Activated effector memory CD4-positive, alpha-beta T cell treated with anti-CD3 and anti-CD28 coated beads, Interleukin-2, amount 50 U/mL, for 16 hours (primary cell): ENCODE results near the gene SYP.

Experiments
- DNase-seq: peaks from one replicate; pipeline ENCODE4 v3.0.0-alpha.2; 2020

The SYP gene

DNA sequence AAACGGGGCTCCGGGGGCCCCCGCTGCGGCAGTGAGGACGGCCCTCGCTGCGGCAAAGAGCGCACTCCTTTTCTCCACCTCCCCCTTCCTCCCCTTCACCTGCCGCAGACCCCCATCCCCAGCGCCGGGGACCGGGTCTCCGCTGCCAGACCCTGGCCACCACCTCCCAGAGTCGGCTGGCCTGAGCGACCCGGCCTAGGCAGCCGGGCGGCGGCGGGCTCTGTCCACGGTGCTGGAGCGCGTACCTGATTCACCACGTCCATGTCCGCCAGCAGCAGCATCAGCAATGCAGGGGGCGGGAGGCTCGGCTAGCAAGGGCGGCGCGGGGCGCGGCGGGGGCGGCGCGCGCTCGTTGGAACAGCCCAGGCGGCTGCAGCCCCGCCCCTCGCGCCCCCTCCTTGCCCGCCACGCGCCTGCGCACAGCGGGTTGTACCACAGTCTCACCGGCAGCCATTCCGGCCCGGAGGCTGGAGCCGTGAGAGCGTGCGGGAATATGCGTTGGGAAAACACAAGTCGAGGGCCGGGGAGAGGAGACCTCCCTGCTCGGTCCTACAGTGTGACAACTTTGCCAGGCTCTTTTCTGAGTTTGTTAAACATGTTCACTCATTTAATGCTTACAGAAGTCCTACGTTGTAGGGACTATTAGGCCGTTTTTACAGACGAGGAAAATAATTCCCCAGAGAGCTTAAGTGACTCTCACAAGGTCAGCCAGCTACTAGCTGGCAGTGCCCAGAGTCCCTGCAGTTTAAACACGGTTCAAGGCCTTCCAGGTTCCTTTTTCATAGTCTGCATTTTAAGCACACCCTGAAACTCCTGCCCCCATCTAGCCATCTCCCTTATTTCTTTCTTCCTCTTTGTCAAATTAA is at the start of gene SYP:
Gene SYP, minus strand, starts transcription at position 288 of the 866 bp plus-strand sequence. Its CDS starts 7 bp downstream, at position 281.
- DNase-seq = peak; percentile 95

DNA sequence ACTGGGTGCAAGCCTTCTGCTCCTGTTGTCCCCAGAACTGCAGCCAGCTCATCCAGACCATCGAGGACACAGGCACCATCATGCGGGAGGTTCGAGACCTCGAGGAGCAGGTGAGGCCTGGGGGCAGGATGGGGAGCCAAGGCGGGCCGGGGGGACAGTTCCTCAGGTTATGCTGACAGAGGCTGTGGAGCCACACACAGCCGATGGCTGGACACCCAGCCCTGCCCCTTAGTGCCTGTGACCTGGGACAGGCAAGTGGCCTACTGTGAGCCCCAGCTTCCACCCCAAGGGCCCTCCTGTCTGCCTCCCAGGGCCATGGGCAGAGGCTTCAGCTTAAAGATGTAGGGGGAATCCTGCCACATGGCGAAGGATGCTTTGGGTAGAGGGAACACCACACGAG is 49.6 kb upstream of the SYP start:
- DNase-seq = no peak

DNA sequence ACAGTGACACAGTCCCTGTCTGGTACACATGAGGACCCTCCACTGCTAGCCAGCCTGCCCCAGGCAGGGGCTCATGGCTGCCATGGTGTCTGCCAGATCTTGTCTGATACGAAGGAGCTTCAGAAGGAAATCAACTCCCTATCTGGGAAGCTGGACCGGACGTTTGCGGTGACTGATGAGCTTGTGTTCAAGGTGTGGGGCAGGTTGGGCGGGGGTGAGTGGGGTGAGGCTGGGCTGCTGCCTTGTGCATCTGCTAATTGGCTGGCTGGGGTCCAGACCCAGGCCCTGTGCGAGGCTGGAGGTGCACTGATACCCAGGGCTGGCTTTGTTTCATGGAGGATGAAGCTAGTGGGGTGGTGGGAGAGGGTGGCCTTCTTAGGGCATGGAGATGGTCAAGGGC is 49.1 kb upstream of the SYP start:
- DNase-seq = no peak

DNA sequence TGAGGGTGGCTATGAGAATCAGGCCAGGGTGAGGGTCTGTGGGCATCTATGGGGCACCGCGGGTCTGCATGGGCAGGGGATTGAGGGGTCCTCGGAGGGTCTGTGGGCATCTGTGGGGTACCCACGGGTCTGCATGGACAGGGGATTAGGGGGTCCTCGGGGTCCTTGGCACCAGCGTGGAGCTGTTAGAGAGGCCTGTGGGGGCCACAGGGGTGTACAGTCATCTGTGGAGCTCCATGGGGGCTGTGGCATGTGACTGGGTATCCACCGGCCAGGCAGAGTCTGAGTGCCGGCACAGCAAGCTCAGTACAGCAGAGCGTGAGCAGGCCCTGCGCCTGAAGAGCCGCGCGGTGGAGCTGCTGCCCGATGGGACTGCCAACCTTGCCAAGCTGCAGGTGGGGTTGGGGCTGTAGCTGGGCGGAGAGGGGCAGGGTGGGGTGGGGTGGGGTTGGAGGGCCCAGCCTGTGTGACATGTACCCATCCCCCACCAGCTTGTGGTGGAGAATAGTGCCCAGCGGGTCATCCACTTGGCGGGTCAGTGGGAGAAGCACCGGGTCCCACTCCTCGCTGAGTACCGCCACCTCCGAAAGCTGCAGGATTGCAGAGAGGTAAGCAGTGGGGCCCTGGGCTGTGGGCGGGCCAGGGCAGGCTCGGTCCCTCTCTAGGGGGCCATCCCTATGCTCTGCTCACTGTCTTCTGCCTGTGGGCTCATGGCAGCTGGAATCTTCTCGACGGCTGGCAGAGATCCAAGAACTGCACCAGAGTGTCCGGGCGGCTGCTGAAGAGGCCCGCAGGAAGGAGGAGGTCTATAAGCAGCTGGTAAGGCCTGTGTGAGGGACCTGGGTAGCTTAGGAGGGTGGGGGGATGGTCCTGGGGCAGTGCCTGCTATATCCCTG is 48.2 kb upstream of the SYP start:
- no peak for DNase-seq

DNA sequence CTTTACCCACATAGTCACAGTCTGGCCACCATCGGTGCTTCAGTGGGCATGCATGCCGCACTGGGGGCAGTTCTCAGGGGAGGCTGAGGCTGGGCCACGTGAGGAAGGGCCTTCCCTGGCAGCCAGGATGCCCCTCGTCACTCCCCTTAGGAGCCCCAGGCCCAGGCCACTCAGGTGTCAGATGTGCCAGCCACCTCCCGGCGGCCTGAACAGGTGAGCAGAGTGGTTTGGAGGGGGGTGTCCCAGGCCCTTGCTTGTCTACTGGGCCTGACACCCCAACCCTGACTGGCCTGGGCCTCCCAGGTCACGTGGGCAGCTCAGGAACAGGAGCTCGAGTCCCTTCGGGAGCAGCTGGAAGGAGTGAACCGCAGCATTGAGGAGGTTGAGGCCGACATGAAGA is 47.4 kb upstream of the SYP start:
- DNase-seq = no peak

DNA sequence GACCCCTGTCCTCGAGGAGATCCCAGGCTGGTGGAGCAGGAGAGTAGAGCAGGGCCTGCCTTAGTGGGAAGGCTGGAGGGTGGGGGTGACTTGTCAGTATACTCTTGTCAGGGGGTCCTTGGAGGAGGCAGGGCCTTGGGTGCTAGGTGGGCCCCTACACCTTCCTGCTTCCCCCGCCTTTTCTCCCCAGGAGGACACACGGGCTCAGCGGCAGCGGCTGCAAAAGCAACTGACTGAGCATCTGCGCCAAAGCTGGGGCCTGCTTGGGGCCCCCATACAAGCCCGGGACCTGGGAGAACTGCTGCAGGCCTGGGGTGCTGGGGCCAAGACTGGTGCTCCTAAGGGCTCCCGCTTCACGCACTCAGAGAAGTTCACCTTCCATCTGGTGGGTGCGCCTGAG is 46.5 kb upstream of the SYP start:
- no peak for DNase-seq

DNA sequence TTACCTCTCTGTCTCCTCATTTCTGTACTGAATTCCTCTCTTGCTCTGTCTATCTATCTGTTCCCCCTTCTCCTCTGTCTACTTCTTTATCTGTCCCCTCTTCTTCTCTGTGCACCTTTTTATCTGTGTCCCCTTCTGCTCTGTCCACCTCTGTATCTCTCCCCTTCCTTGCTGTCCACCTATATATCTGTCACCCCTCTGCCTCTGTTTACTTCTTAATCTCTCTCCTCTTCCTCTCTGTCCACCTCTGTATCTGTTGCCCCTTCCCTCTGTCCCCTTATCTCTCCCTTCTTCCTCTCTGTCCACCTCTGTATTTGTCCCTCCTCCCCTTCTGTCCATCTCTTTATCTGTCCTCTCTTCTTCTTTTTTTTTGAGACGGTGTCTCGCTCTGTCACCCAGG is 44.2 kb upstream of the SYP start:
- DNase-seq = no peak

DNA sequence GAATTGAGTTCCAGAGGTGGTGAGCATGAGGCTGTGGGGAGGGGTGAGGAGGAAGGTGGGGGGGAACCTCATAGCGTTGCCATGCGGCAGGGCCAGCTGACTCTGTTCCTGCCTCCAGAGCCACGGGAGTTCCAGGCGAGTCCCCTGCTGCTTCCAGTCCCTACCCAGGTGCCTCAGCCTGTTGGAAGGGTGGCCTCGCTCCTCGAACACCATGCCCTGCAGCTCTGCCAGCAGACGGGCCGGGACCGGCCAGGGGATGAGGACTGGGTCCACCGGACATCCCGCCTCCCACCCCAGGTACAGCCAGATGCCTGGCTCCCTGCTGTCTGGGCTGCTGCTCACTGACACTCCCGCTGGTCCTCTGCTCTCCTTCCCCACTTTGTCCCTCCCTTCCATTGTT is 43.2 kb upstream of the SYP start:
- no peak for DNase-seq

DNA sequence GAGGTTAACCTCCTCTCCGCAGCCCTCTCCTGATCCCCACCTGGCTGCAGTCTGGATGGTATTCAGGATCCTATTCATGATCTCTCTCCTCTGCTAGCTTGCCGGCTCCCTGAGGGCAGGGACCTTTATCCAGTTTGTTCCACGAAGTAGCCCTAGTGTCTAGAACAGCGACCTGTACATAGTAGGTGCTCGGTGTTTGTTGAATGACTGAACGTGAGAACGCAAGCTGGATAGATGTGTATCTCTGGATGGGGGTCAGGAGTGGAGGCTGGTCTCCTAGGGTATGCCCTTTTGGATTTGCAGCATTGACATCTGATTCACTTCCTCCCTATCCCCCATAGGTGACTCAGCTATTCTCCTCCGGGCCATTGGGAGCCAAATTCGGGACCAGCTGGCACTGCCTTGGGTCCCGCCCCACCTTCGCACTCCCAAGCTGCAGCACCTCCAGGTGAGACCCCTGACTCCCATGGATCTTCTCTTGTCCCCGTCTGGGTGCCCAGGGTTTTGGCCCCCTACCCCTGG is 42.6 kb upstream of the SYP start:
- no peak for DNase-seq

DNA sequence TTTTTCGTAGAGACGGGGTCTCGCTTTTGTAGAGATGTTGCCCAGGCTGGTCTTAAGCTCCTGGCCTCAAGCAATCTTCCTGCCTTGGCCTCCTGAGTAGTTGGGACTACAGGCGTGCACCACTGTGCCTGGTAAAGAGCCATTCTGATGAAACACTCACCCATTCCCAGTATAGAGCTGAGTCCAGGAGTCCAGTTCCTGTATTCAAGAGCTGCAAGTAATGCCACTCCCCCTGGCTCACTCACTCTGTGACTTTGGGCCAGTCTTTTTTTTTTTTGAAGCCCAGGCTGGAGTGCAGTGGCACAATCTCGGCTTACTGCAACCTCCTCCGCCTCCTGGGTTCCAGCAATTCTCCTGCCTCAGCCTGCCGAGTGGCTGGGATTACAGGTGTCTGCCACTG is 38.7 kb upstream of the SYP start:
- DNase-seq = no peak

DNA sequence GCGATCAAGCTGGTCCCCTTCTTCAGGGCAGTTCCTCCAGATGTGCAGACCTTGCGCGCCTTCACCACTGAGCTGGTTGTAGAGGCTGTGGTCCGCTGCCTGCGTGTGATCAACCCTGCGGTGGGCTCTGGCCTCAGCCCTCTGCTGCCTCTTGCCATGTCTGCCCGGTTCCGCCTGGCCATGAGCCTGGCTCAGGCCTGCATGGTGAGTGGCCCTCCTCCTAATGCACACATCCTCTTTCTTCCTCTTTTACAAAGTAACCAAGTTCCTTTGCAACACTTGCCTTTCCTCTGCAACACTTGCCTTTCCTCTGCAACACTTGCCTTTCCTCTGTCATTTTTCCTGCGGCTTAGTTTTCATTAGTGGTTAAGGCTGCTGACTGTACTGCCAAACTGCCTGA is 37.1 kb upstream of the SYP start:
- DNase-seq = no peak

DNA sequence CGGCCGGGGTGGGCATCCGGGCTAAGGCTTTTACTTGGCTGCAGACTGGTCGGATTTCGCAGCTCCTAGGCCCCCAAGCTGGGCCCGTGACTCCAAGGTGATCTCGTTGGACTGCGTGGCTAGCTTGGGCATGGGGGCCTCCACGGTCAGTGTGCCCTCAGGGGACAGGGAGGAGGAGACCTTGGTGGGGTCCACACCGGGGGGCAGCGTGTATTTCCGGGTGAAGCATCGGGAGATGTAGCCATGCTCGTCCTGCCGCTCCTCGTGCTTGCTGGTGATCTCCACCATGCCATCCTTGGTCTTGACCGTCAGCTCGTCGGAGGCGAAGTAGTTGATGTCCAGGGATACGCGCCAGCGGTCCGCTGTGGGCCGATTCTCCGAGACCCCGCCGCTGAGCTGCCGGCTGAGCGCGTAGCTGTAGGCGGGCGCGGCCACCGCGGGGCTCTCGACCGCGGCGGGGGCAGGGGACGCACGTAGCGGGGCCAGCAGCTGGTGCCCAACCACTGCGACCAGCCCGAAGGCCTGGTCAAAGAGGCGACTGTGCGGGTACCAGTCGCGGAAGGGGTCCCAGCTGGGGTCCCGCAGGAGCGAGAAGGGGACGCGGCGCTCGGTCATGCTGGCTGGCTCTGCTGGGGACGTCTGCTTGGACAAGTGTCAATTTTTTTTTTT is 34.0 kb upstream of the SYP start:
- no peak for DNase-seq

DNA sequence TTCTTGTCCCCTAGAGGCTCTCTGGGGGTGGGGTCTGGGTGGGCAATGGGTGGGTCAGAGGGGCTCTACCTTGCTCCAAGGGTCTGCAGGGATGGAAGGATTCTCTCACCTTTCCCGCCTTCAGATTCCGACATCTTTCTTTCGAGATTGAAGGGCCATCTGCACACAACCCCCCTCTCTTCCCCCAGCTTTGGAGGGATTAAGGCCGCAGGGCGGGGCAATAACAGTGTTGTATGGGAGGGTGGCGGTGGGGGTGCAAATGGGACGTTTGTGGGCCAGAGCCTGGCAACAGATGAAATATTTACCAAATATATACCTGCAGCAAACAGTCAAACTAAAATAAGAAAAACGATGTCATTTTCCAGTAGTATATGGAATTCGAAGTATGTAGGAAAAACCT is 33.2 kb upstream of the SYP start, which contains the start of gene CACNA1F:
Gene CACNA1F, minus strand, starts transcription at position 165 of the 400 bp plus-strand sequence. Its CDS starts 31 bp downstream, at position 134.
- no peak for DNase-seq

DNA sequence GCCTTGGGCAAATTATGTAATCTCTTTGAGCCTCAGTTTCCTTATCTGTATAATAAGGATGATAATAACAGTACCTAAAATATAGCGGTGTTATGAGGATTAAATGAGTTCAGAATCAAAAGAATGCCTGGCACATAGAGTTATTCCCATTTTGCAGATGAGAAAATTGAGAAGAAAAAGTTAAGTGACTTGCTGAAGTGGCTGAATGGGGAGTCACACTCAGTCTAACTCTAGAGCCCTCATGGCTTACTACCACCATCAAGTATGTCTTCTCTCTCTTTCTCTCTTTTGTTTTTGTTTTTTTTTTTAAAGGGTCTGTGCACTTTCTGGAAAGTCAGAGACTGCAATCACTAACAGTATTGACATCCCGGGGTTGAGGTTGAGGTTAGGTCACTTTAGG is 32.5 kb upstream of the SYP start:
- DNase-seq = no peak

DNA sequence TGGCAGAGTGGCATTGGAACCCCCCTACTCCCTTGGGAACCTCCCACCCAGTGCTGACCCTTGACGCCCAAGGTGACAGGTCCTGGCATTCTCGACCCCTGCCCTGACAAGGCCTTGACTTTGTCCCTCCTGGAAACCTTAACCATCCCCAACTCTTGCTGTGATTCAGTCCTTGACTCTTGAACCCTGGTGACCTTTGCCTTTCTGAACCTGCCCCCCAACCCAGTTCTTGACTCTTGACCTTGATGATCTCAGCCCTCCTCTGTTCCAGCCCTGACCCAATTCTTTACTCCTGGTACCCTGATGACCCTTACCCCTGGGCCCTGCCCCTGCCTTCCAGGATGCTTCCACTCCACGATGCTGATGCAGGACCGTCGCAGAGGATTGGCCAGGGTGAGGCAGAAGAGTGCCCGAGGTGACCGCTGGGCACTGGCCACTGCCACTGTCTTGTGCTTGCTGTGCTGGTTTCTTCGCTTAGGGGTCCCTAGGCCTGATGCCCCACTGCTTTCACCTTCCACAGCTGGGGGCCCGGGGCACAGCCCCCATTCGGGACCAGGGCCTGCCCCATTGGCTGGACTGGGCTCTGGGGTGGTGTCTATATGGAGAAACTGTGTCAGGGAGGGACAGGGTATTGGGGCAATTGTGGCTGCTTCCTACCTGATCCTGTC is 31.5 kb upstream of the SYP start:
- DNase-seq = no peak

DNA sequence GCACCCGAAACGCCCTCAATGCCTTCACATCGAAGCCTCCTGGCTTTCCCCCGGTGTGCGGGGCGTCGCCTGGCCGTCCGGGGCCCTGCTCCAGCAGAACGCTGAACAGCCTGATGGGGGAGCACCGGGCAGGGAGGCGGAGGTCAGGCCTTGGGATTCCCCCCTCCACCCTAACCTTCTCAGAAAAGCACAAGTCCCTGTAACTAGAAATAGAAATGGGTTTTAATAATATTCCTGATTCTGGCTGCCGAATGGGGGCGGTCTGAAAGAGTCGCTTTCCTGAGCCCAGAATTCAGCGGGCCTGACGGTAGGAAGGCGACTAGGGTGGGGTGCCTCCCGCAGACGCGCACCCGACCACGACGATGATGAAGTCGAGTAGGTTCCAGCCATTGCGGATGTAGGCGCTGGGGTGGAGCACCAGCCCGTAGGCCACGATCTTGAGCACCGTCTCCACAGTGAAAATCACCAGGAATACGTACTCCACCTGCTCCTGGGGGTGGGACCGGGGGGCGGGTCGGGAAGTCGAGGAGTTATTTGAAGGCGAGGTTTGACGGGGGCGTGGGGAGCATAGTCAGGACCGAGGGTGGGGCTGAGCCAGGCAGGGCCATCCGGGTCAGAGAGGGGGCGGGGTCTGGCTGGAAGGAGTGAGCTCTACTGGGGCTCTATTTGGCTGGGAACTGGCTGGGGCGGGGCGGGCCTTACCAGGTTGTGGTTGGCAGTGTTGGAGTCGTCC is 30.7 kb upstream of the SYP start:
- peak; percentile 82 for DNase-seq

DNA sequence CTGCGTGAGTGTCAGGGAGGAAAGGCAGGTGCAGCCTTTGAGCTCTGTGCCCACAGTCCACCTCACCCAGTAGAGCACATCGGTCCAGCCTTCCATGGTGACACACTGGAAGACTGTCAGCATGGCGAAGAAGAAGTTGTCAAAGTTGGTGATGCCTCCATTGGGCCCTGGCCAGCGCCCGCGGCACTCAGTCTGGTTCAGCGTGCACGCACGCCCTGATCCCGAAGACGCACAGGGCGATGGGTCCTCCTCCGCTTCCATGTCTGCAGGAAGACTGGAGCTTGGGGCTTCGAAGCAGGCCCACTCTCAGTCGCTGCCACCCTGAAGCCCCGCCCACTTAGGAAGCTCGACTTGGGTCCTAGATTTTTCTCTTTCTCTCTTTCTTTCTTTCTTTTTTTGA is 28.2 kb upstream of the SYP start:
- no peak for DNase-seq

DNA sequence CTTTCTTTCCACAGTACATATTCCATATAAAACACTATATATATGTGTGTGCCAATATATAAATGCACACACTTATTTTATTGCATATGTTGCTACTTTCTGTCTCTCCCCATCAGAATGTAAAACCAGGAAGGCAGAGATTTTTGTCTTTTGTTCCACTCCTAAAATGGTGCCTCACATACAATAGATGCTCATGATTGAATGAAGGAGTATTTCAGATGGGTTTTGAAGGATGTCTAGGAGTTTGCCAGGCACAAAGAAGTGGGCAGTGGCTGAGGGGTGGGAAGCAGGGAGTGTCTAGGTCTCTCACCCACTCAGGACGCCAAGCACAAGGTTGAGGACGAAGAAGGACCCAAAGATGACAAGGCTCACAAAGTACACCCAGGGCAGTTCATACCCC is 27.7 kb upstream of the SYP start:
- DNase-seq = no peak

DNA sequence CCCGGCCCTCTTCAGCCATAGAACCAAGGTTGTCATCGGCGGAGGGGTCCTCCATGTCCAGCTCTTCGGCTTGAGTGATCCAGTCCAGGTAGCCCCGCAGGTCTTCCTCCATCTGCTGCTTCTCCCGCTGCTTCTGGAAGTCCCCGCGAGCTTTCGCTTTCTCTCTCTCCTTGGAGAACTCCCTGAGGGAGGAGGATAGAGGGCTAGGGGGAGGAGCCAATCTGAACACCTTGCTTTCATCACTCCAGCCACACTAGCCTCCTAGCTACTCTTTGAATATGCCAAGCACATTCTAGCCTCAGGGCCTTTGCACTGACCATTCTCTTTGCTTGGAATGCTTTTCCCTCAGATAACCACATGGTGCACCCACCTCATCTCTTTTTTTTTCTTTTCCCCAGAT is 27.0 kb upstream of the SYP start:
- DNase-seq = no peak

DNA sequence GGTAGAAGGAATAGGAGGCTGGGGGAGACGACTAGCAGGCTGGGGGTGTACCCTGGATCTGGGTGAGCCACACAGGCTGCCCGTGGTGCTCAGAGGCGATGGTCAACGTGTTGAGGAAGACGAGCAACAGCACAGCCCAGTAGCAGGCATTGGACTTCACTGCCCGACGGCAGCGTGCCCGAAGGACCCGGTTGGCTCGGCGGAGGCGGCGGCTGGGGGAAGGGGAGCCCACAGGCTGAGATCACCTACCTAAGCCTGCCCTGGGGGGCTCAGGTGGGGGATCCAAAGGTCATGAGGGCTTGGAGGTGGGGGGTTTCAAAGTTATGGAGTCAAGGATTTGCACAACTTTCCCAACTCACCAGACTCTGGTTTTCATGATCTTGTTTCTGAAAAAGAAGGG is 25.9 kb upstream of the SYP start:
- no peak for DNase-seq

DNA sequence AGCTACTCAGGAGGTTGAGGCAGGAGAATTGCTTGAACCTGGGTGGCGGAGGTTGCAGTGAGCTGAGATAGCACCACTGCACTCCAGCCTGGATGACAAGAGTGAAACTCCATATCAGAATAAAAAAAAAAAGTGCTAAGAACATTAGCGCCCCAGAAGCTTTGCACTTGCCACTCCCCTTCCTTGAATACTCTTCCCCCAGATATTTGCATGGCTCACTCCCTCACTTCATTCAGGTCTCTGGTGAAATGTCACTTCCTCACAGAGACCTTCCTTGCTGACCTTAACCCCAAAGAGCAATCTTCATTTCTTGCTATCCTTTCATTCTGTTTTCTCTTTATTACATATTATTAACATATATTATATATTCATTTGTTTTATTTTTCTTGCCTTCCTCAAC is 21.9 kb upstream of the SYP start:
- no peak for DNase-seq

DNA sequence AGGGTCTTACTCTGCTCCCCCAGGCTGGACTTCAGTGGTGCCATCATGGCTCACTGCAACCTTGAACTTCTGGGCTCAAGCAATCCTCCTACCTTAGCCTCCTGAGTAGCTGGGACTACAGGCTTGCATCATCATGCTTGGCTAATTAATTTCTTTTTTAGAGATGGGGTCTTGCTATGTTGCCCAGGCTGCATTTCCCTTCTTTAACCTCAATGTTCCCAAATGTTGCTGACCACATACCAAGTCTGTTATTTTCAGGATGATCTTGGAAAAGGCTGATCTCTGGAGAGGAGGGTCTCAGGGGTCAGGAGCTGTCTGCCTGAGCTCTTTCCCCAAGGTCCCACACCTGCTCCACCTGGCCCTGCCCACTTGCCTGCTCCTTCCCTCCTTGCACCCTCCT is 20.1 kb upstream of the SYP start:
- DNase-seq = no peak
